ENCODE results near the gene TRMT61B. TPM values are rescaled to one million over a fixed set of nuclear protein-coding genes. Genes with fewer than 3 reads are reported as not detected.

Gene TRMT61B
- total and polyA plus RNA-seq, 2 donors (not counting 1 experiment from before 2014, with no cell fraction given): 15.5 to 20.3 TPM

DNA sequence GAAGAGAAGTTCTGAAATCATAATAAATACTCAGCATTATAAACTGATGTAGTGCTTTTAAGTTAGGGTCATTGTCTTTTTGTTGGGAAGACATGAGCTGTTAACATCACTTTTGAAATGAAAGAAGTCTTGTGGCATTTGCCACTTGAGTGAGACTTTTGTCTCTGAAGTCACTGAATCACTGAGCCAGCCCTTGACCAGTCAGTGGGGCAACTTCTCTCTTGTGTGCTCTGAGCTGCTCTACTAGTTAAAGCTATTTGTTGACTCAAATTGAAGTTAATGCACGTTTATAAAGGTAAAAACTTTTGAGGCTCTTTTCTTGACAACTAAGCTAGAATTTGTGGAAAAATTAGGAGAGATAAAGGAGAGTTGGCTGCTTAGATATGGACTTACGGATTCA is 31.1 kb upstream of the TRMT61B start:
- Histone ChIP-seq H3K4me2 (replicated peaks; ENCODE audit: low read depth, low read length, poor library complexity, severe bottlenecking) (no peak overlapping the region), H3K27ac (ENCODE audit: low read length in 2 of 2) (no peak overlapping the region), H3K9me3 (ENCODE audit: control extremely low read depth in 1 of 3, control insufficient read depth in 2 of 3, insufficient read depth in 1 of 3, low read length in 2 of 3) (no peaks in the 10 kb centered on the region), H4K20me1 (ENCODE audit: control insufficient read depth, insufficient read depth, low read length, poor library complexity, severe bottlenecking) (peaks cover 78% of the 10 kb centered on the region), H3K4me1 (ENCODE audit: control insufficient read depth in 2 of 2, insufficient read depth in 2 of 2, low read length in 2 of 2) (peaks cover 17 to 22% of the 10 kb centered on the region in 2 donors), H3K4me3 (ENCODE audit: control extremely low read depth in 1 of 5, extremely low read depth in 1 of 5, insufficient read depth in 1 of 5, low read depth in 2 of 5, low read length in 4 of 5) (no peak overlapping the region), H3K79me2 (ENCODE audit: control insufficient read depth, insufficient read depth, low read length) (peaks cover 75% of the 10 kb centered on the region), H2AFZ (ENCODE audit: insufficient read depth, low read depth, low read length, poor library complexity, severe bottlenecking) (no peak overlapping the region), H3K27me3 (replicated peaks in 1 of 4; ENCODE audit: control extremely low read depth in 1 of 4, control insufficient read depth in 3 of 4, insufficient read depth in 4 of 4, low read length in 3 of 4) (no peaks in the 10 kb centered on the region), H3K36me3 (replicated peaks in 1 of 2; ENCODE audit: control extremely low read depth in 1 of 2, control insufficient read depth in 1 of 2, extremely low read depth in 1 of 2, insufficient read depth in 2 of 2, low read length in 1 of 2) (peaks cover 4 to 24% of the 10 kb centered on the region in 2 experiments), H3K9ac (ENCODE audit: low read length) (no peak overlapping the region)
- no peak overlapping the region for H3K4me3 Mint-ChIP-seq
- H3K9me3 Mint-ChIP-seq (ENCODE audit: insufficient read depth): no peaks in the 10 kb centered on the region
- ATAC-seq (ENCODE audit: low read depth): no peak
- no peaks in the 10 kb centered on the region for H3K27me3 Mint-ChIP-seq
- DNase-seq: no peak
- peaks cover 51% of the 10 kb centered on the region for H3K4me1 Mint-ChIP-seq
- intact Hi-C loops (cut with micrococcal nuclease): no loop called here
- CTCF ChIA-PET: no interaction called here
- TF ChIP-seq EZH2 (IDR thresholded peaks at IDR 0.05; ENCODE audit: borderline replicate concordance, insufficient read depth, low read depth, low read length, poor library complexity, severe bottlenecking) (no peak), CTCF (IDR thresholded peaks at IDR 0.05) (no peak)
- POLR2A ChIA-PET: no interaction called here
- WGBS (ENCODE audit: insufficient coverage): 83% methylated on average over 2 of the region's 2 CpGs
- no peak overlapping the region for H3K27ac Mint-ChIP-seq

DNA sequence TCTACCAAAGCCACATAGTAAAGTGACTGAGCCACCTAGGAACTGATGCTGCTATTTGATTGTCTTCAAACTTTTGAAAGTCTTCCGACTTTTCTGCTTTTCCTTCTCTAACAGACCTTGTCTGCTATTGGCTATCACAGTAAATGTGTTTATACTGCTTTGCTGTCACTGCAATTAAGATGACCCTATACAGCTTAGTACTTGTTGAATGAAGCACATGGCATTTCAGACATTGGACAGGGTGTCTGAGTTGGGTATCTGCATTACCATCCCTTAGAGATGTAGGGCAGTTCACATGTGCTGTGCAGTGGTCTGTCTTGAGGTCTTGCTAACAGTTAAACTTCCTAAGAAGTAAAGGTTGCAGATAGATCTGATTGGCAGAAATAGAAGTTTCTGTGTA is 27.9 kb upstream of the TRMT61B start:
- peaks cover 4 to 12% of the 10 kb centered on the region in 2 experiments for H3K36me3 ChIP-seq (replicated peaks in 1 of 2; ENCODE audit: control extremely low read depth in 1 of 2, control insufficient read depth in 1 of 2, extremely low read depth in 1 of 2, insufficient read depth in 2 of 2, low read length in 1 of 2)
- H2AFZ ChIP-seq (ENCODE audit: insufficient read depth, low read depth, low read length, poor library complexity, severe bottlenecking): no peak overlapping the region
- no CpG with 5 or more reads among the region's 1 CpG for WGBS (ENCODE audit: insufficient coverage)
- ATAC-seq (ENCODE audit: low read depth) (no peak), DNase-seq (no peak)
- no peaks in the 10 kb centered on the region for H3K27me3 ChIP-seq (replicated peaks in 1 of 4; ENCODE audit: control extremely low read depth in 1 of 4, control insufficient read depth in 3 of 4, insufficient read depth in 4 of 4, low read length in 3 of 4)
- no peak overlapping the region for H3K9ac ChIP-seq (ENCODE audit: low read length)
- H3K27ac Mint-ChIP-seq: no peak overlapping the region
- peak overlapping the region; percentile 8 for H3K4me2 ChIP-seq (replicated peaks; ENCODE audit: low read depth, low read length, poor library complexity, severe bottlenecking)
- ChIA-PET CTCF (no interaction called here), POLR2A (no interaction called here)
- peaks cover 62% of the 10 kb centered on the region for H4K20me1 ChIP-seq (ENCODE audit: control insufficient read depth, insufficient read depth, low read length, poor library complexity, severe bottlenecking)
- H3K4me1 ChIP-seq (ENCODE audit: control insufficient read depth in 2 of 2, insufficient read depth in 2 of 2, low read length in 2 of 2): peaks cover 26 to 30% of the 10 kb centered on the region in 2 donors
- peaks cover 80% of the 10 kb centered on the region for H3K79me2 ChIP-seq (ENCODE audit: control insufficient read depth, insufficient read depth, low read length)
- peak overlapping the region; percentile 8 for H3K4me3 Mint-ChIP-seq
- peaks cover 0 to 9% (median 0%) of the 10 kb centered on the region in 3 donors for H3K9me3 ChIP-seq (ENCODE audit: control extremely low read depth in 1 of 3, control insufficient read depth in 2 of 3, insufficient read depth in 1 of 3, low read length in 2 of 3)
- no peak for TF ChIP-seq EZH2 (IDR thresholded peaks at IDR 0.05; ENCODE audit: borderline replicate concordance, insufficient read depth, low read depth, low read length, poor library complexity, severe bottlenecking)
- TF ChIP-seq CTCF (IDR thresholded peaks at IDR 0.05): no peak
- no peaks in the 10 kb centered on the region for H3K27me3 Mint-ChIP-seq
- peak overlapping the region in 1 of 2 donors; percentile 16 for H3K27ac ChIP-seq (ENCODE audit: low read length in 2 of 2)
- no peak overlapping the region for H3K4me3 ChIP-seq (ENCODE audit: control extremely low read depth in 1 of 5, extremely low read depth in 1 of 5, insufficient read depth in 1 of 5, low read depth in 2 of 5, low read length in 4 of 5)
- no peaks in the 10 kb centered on the region for H3K9me3 Mint-ChIP-seq (ENCODE audit: insufficient read depth)
- intact Hi-C loops (cut with micrococcal nuclease): loop anchor here (10.0 kb wide), 1 partner anchor 503 kb away; the partner anchor contains the start of gene FOSL2
- H3K4me1 Mint-ChIP-seq: peaks cover 59% of the 10 kb centered on the region
